A673 (cell line): ENCODE data around the gene CENPO.

Source experiments
- EZH2 ChIP-seq: fragments of 200-600 bp; sonication (generic); IDR thresholded peaks from 2 replicates; pipeline ENCODE4 v1.6.1; 2017; ENCODE audit warnings: borderline replicate concordance, low read depth, mild to moderate bottlenecking, mixed read lengths, antibody characterized with exemption, low read length; ENCODE audit not compliant: poor library complexity, severe bottlenecking
- TF ChIP-seq, protein P1 (sequence below): fragments of 300-800, 200-600 bp; sonication (generic); conservative IDR thresholded peaks from 2 replicates; pipeline ENCODE4 v1.5.1; 2017; ENCODE audit warnings: low read depth, mild to moderate bottlenecking, antibody characterized with exemption, low read length, moderate library complexity, mixed read lengths

DNA sequence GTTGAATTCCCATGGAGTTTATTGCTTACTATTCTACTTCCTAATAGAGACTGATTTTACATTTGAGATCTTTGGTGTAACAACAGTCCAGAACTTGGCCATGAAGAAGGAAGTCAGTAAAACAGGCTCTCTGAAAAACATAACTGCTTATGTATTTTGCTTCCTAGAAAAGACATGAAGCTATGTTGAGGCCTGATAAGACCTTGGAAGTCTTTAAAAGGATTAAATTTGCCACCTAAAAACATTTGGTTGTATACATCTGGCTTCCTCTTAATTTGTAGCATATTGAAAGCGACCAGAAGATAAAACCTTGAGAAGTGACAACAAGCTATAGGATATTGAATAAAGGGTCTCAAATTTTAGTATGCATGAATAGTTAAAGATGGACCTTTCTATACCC, 36.4 kb upstream of the CENPO start:
- no peak for TF ChIP-seq EZH2
- TF ChIP-seq, protein P1, sequence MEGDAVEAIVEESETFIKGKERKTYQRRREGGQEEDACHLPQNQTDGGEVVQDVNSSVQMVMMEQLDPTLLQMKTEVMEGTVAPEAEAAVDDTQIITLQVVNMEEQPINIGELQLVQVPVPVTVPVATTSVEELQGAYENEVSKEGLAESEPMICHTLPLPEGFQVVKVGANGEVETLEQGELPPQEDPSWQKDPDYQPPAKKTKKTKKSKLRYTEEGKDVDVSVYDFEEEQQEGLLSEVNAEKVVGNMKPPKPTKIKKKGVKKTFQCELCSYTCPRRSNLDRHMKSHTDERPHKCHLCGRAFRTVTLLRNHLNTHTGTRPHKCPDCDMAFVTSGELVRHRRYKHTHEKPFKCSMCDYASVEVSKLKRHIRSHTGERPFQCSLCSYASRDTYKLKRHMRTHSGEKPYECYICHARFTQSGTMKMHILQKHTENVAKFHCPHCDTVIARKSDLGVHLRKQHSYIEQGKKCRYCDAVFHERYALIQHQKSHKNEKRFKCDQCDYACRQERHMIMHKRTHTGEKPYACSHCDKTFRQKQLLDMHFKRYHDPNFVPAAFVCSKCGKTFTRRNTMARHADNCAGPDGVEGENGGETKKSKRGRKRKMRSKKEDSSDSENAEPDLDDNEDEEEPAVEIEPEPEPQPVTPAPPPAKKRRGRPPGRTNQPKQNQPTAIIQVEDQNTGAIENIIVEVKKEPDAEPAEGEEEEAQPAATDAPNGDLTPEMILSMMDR: no peak
